ENCODE measurements around the gene PSMD6.

Gene PSMD6

GRCh38 chr3:63976161-63976871, 47.0 kb downstream of the PSMD6 start:
- no peak for DNase-seq

DNA sequence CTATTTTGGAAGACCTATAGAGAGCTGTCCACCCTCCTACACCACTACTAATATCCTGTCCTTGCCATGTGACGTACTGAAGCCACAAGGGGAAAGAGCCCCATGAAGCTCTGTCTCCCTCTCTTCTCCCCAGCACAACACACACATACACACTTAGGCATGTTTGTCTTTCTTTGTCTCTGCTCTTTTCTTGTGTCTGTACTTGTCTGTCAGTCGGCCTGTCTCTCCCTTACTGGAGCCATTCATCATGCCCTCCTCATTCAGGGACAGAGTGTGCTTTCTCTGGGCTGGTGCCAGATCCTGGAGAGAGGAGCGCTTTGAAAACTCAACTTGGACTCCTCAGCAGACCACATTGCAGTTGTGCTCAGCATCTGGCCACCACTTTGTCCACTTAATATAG, 47.6 kb downstream of the PSMD6 start:
- no peak for DNase-seq

DNA sequence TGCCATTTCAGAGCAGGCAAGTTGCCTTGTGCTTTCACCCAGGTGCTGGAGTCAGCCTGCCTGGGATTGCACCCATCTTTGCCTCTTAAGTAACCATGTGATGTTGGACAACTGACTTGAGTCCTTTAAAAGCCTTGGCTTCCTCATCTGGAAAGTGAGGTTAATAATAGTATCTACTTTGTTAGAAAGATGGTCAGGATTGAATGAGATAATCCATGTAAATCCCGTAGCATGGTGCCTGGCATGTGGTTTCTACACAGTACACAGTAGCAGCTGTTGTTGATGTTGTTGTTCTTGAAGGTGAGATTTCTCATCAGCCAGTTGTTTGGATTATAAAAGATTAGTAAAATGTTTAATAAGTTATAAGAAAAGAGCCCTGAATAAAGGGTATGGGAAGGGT, 48.8 kb downstream of the PSMD6 start:
- DNase-seq = no peak

- DNase-seq = no peak
These were observed 49.9 kb downstream of the PSMD6 start for GRCh38 chr3:63973406-63973805.

DNA sequence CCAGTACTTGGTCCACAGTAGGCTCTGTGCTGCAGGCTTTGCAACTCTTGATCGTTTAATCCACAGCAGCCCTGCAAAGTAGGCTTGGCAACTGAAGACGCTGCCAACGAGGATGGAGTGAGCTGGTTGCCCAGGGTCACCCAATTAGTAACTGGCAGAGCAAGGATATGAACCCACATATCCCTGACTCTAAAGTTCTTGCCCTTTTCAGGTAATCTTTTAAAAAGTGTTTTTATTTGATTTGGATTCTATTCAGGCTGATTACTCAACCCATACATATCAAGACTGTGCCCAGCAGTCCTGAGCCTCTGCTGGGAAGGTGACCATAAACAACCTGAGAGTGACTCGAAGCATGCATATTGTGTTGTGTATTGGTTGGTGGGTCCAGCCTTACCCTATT, 50.3 kb downstream of the PSMD6 start:
- no peak for DNase-seq

- DNase-seq = no peak
These were observed 51.1 kb downstream of the PSMD6 start for GRCh38 chr3:63972196-63972595.

GRCh38 chr3:63970631-63971475, 52.4 kb downstream of the PSMD6 start:
- DNase-seq = no peak

DNA sequence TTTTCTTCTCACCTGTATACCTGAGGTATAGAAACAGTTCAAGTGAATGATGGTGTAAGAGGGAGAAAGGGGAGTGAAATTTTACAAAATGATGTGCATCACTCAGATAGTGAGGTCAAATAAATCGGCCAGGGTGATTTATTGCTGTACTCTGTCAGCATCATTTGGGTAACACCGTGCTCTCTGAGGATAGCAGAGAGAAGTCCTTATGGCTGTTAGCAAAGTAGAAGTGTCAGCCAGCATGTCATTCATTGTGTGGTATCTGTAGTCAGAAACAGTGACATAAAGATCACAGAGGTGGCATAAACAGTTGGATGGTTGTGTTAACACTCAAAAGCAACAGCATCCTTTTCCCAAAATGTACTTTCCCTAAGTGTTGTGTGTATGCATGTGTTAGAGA, 53.4 kb downstream of the PSMD6 start:
- DNase-seq = no peak

GRCh38 chr3:63968612-63969350, 54.5 kb downstream of the PSMD6 start:
- DNase-seq = no peak

- peak; percentile 35 for DNase-seq
These were observed 55.4 kb downstream of the PSMD6 start for GRCh38 chr3:63967675-63968611.

GRCh38 chr3:63966871-63967270, 56.4 kb downstream of the PSMD6 start:
- DNase-seq = no peak

DNA sequence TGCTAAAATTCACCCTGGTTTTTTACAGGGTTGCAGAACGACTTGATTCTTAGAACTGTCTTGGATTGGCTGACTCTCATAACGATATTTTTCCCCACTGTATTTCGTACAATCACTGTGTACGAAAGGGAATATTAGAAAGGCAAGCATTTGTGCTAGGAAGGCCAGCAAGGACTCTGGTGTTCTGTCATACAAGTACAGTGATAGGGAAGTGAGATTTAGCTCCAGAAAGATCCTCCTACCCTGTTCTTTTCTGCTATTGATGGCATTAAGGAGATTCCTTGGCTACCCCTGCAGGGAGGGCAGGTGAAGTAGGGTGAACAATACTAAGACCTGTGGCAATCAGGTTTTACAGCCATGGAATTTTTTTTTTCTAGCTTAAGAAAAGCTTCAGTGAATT, 57.3 kb downstream of the PSMD6 start:
- DNase-seq = no peak

GRCh38 chr3:63964681-63965485, 58.4 kb downstream of the PSMD6 start:
- DNase-seq = no peak

GRCh38 chr3:63963496-63963895, 59.8 kb downstream of the PSMD6 start:
- DNase-seq = no peak

- DNase-seq = no peak
These were observed 61.4 kb downstream of the PSMD6 start for GRCh38 chr3:63961891-63962290.

Measured in CD4-positive, alpha-beta T cell treated with Interferon gamma for 1 hour (primary cell).